ENCODE data around the gene CDH23. TPM values are rescaled to one million over a fixed set of nuclear protein-coding genes. Genes with fewer than 3 reads are reported as not detected.

Gene CDH23
- total and polyA plus RNA-seq, 9 of the 15 experiments (the other 6 are each of a cell fraction or from before 2014, with no cell fraction given), result 0.18 to 1.2 (median 0.47) TPM

DNA sequence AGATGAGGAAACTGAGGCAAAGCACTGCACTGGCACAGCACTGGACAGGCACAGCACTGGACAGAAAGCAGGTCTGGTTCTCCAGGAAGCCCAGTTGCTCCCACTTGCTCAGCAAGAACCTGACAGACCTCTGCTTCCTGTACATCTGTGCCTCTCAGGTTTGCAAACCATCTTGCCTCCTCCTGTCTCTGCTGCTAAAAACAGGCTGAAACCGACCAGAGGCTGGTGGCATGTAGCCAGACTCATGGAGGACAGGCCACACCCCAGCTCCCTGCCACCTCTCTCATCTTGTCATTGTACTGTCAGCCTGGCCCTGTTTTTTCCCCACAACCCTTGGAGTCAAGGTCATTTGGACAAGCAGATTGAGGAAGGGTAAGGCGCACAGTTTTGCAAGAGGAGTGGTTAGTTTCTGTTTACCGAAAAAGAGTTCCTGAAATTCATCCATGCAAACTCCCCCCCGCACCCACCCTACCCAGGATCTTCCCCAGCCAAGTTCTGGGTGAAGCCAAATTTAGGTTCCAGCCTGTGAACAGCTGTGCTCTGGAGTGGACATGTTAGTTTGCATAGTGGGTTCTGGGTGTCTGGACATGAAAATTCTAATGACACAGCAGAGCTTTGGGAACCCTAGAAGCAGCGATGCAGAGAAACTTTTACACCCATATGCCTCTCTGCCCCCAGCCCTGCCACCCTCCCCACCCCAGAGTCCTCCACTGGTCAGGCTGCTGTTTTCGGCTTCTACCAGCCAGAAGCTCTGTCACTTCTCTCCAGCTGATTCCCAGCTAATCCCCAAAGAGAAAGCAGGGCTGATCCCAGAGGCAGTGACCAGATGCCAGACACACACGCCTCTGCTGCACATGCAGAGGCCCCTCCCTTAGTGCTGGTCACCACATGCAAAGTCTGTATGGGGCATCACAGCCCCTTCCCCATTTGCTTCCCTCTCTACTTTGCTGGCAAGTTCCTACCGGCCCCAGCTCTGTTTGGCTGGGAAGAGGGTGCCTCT is 331.3 kb downstream of the CDH23 start (continued):
- TF ChIP-seq, protein P1, sequence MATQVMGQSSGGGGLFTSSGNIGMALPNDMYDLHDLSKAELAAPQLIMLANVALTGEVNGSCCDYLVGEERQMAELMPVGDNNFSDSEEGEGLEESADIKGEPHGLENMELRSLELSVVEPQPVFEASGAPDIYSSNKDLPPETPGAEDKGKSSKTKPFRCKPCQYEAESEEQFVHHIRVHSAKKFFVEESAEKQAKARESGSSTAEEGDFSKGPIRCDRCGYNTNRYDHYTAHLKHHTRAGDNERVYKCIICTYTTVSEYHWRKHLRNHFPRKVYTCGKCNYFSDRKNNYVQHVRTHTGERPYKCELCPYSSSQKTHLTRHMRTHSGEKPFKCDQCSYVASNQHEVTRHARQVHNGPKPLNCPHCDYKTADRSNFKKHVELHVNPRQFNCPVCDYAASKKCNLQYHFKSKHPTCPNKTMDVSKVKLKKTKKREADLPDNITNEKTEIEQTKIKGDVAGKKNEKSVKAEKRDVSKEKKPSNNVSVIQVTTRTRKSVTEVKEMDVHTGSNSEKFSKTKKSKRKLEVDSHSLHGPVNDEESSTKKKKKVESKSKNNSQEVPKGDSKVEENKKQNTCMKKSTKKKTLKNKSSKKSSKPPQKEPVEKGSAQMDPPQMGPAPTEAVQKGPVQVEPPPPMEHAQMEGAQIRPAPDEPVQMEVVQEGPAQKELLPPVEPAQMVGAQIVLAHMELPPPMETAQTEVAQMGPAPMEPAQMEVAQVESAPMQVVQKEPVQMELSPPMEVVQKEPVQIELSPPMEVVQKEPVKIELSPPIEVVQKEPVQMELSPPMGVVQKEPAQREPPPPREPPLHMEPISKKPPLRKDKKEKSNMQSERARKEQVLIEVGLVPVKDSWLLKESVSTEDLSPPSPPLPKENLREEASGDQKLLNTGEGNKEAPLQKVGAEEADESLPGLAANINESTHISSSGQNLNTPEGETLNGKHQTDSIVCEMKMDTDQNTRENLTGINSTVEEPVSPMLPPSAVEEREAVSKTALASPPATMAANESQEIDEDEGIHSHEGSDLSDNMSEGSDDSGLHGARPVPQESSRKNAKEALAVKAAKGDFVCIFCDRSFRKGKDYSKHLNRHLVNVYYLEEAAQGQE (IDR thresholded peaks at IDR 0.05; ENCODE audit: borderline replicate concordance), result peak; percentile 98
- TF ChIP-seq, protein P1 (CRISPR knock-in tag; IDR thresholded peaks at IDR 0.05; ENCODE audit: low read depth), result no peak
- TF ChIP-seq FOXA3 (CRISPR knock-in tag; conservative IDR thresholded peaks at IDR 0.05 in 1 of 2, IDR thresholded peaks at IDR 0.05 in 1 of 2) (no peak), FOSL1 (tag; conservative IDR thresholded peaks at IDR 0.05) (no peak), RUNX1 (IDR thresholded peaks at IDR 0.05; ENCODE audit: low read depth) (no peak), SMAD4 (CRISPR knock-in tag; conservative IDR thresholded peaks at IDR 0.05) (peak; percentile 45; the same call in 1 of the 2 replicates)
- TF ChIP-seq, protein P2, sequence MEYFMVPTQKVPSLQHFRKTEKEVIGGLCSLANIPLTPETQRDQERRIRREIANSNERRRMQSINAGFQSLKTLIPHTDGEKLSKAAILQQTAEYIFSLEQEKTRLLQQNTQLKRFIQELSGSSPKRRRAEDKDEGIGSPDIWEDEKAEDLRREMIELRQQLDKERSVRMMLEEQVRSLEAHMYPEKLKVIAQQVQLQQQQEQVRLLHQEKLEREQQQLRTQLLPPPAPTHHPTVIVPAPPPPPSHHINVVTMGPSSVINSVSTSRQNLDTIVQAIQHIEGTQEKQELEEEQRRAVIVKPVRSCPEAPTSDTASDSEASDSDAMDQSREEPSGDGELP (CRISPR knock-in tag; IDR thresholded peaks at IDR 0.05; ENCODE audit: borderline replicate concordance), result 0 out of 2 replicates have a peak, but pooled peaks have one; percentile 17
- TF ChIP-seq, protein P3, sequence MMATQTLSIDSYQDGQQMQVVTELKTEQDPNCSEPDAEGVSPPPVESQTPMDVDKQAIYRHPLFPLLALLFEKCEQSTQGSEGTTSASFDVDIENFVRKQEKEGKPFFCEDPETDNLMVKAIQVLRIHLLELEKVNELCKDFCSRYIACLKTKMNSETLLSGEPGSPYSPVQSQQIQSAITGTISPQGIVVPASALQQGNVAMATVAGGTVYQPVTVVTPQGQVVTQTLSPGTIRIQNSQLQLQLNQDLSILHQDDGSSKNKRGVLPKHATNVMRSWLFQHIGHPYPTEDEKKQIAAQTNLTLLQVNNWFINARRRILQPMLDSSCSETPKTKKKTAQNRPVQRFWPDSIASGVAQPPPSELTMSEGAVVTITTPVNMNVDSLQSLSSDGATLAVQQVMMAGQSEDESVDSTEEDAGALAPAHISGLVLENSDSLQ (IDR thresholded peaks at IDR 0.05), result peak; percentile 42
- TF ChIP-seq, protein P4, sequence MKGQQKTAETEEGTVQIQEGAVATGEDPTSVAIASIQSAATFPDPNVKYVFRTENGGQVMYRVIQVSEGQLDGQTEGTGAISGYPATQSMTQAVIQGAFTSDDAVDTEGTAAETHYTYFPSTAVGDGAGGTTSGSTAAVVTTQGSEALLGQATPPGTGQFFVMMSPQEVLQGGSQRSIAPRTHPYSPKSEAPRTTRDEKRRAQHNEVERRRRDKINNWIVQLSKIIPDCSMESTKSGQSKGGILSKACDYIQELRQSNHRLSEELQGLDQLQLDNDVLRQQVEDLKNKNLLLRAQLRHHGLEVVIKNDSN (CRISPR knock-in tag; IDR thresholded peaks at IDR 0.05), result peak; percentile 24; the same call in 1 of the 2 replicates
- TF ChIP-seq, protein P5, sequence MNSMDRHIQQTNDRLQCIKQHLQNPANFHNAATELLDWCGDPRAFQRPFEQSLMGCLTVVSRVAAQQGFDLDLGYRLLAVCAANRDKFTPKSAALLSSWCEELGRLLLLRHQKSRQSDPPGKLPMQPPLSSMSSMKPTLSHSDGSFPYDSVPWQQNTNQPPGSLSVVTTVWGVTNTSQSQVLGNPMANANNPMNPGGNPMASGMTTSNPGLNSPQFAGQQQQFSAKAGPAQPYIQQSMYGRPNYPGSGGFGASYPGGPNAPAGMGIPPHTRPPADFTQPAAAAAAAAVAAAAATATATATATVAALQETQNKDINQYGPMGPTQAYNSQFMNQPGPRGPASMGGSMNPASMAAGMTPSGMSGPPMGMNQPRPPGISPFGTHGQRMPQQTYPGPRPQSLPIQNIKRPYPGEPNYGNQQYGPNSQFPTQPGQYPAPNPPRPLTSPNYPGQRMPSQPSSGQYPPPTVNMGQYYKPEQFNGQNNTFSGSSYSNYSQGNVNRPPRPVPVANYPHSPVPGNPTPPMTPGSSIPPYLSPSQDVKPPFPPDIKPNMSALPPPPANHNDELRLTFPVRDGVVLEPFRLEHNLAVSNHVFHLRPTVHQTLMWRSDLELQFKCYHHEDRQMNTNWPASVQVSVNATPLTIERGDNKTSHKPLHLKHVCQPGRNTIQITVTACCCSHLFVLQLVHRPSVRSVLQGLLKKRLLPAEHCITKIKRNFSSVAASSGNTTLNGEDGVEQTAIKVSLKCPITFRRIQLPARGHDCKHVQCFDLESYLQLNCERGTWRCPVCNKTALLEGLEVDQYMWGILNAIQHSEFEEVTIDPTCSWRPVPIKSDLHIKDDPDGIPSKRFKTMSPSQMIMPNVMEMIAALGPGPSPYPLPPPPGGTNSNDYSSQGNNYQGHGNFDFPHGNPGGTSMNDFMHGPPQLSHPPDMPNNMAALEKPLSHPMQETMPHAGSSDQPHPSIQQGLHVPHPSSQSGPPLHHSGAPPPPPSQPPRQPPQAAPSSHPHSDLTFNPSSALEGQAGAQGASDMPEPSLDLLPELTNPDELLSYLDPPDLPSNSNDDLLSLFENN (IDR thresholded peaks at IDR 0.05; ENCODE audit: low read depth in 2 of 2, low read length in 2 of 2), result no peak
